Urothelium cell line (cell line): ENCODE results near the gene ME3.
"Not testable (repeated sequence)": the region's sequence is repeated elsewhere in the genome, so short reads cannot be mapped to it uniquely, and the experiment has no call there.

Experiments used
- DNase-seq: peaks from one replicate; pipeline ENCODE4 v3.0.0; 2011; ENCODE audit warnings: low spot score, mixed read lengths
- FAIRE-seq: peaks from 2 replicates; lab custom pipeline; 2011; peaks lifted over from hg19 to GRCh38; lab: Jason Lieb, UNC

The ME3 gene

GRCh38 chr11:86623736-86624135 is 48.7 kb downstream of the ME3 start:
- FAIRE-seq = no peak
- DNase-seq = no peak

GRCh38 chr11:86623041-86623621 is 49.3 kb downstream of the ME3 start:
- DNase-seq (no peak), FAIRE-seq (no peak)

- FAIRE-seq (no peak), DNase-seq (no peak)
Measured at GRCh38 chr11:86621854-86622253, 50.6 kb downstream of the ME3 start.

- no peak for DNase-seq
- FAIRE-seq = no peak
Measured at GRCh38 chr11:86620891-86621521, 51.4 kb downstream of the ME3 start.

GRCh38 chr11:86619428-86619827 is 53.0 kb downstream of the ME3 start:
- not testable (repeated sequence) for FAIRE-seq

GRCh38 chr11:86617502-86617901 is 54.9 kb downstream of the ME3 start:
- DNase-seq = no peak
- FAIRE-seq = no peak

More at GRCh38 chr11:86619428-86619827, 53.0 kb downstream of the ME3 start:
- DNase-seq = not testable (repeated sequence)

GRCh38 chr11:86615487-86615886 is 56.9 kb downstream of the ME3 start:
- FAIRE-seq (no peak), DNase-seq (no peak)

GRCh38 chr11:86610559-86611341 is 61.7 kb downstream of the ME3 start:
- DNase-seq = no peak
- no peak for FAIRE-seq

GRCh38 chr11:86608251-86608799 is 64.1 kb downstream of the ME3 start:
- FAIRE-seq (no peak), DNase-seq (peak; percentile 74)

- FAIRE-seq (no peak), DNase-seq (no peak)
Measured at GRCh38 chr11:86606836-86607481, 65.5 kb downstream of the ME3 start.

GRCh38 chr11:86606270-86606835 is 66.1 kb downstream of the ME3 start:
- DNase-seq (no peak), FAIRE-seq (no peak)

GRCh38 chr11:86596861-86597586 is 75.4 kb downstream of the ME3 start:
- FAIRE-seq = no peak
- no peak for DNase-seq

GRCh38 chr11:86595955-86596354 is 76.5 kb downstream of the ME3 start:
- DNase-seq (no peak), FAIRE-seq (no peak)

- no peak for DNase-seq
- FAIRE-seq = no peak
Measured at GRCh38 chr11:86595451-86595850, 77.0 kb downstream of the ME3 start.

GRCh38 chr11:86594746-86595145 is 77.7 kb downstream of the ME3 start:
- no peak for FAIRE-seq
- DNase-seq = peak; percentile 57

GRCh38 chr11:86593833-86594232 is 78.6 kb downstream of the ME3 start:
- DNase-seq (no peak), FAIRE-seq (no peak)

- DNase-seq (peak; percentile 81), FAIRE-seq (peak; percentile 66)
Measured at GRCh38 chr11:86592659-86593451, 79.6 kb downstream of the ME3 start.

- DNase-seq (no peak), FAIRE-seq (peak; percentile 9)
Measured at GRCh38 chr11:86592047-86592591, 80.3 kb downstream of the ME3 start.

GRCh38 chr11:86591631-86592030 is 80.8 kb downstream of the ME3 start:
- no peak for FAIRE-seq
- DNase-seq = no peak
